ENCODE measurements around the gene CDK5RAP2. TPM values are rescaled to one million over a fixed set of nuclear protein-coding genes. Genes with fewer than 3 reads are reported as not detected.
"Not testable (repeated sequence)": the region's sequence is repeated elsewhere in the genome, so short reads cannot be mapped to it uniquely, and the experiment has no call there.

Gene CDK5RAP2
- total RNA-seq, 1 experiment from 2014 or later = 56.4 TPM

DNA sequence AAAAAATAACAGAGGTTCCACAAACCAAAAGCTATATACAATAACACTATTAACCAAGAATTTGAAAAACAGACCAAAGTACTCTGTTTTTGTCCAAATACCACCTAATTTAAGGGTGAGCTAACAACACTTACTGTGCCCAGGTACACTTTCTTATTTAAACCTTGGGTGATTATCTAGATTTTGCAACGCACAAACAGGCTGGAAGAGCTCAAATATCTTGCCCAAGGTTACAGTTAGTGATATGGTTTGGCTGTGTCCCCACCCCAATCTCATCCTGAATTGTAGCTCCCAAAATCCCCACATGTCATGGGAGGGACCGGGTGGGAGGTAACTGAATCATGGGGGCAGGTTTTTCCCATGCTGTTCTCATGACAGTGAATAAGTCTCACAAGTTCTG is 58.9 kb downstream of the CDK5RAP2 start:
- Histone ChIP-seq H3K4me2 (ENCODE audit: insufficient read depth, insufficient read length, low read length) (no peak overlapping the region), H2BK120ac (ENCODE audit: low read depth, low read length, poor library complexity, severe bottlenecking) (no peak overlapping the region), H3K9me3 (ENCODE audit: control insufficient read depth, low read depth, low read length) (no peaks in the 10 kb centered on the region), H4K5ac (ENCODE audit: insufficient read length, low read depth, low read length) (no peak overlapping the region), H2BK12ac (ENCODE audit: insufficient read length, low read depth, low read length) (no peak overlapping the region), H3K18ac (ENCODE audit: insufficient read length, low read depth, low read length) (no peak overlapping the region), H3K23me2 (ENCODE audit: insufficient read length, low read depth, low read length, poor library complexity, severe bottlenecking) (no peaks in the 10 kb centered on the region), H3K27me3 (ENCODE audit: insufficient read depth, low read length) (no peaks in the 10 kb centered on the region), H4K20me1 (ENCODE audit: control insufficient read depth, insufficient read depth, insufficient read length) (no peaks in the 10 kb centered on the region), H3K4ac (ENCODE audit: low read depth, low read length) (no peak overlapping the region), H3K23ac (ENCODE audit: insufficient read length, low read depth, low read length) (no peak overlapping the region), H3K4me1 (ENCODE audit: insufficient read depth, low read length) (0 out of 2 replicates have a peak, but pooled peaks cover 9% of the 10 kb centered on the region), H3K79me1 (ENCODE audit: insufficient read depth, low read depth, low read length, poor library complexity, severe bottlenecking) (no peaks in the 10 kb centered on the region), H3K9ac (ENCODE audit: extremely low read depth, insufficient read length, low read length) (no peak overlapping the region), H4K8ac (replicated peaks; ENCODE audit: insufficient read length, low read depth, low read length) (no peak overlapping the region), H3T11ph (ENCODE audit: low read length) (no peak overlapping the region), H3K27ac (ENCODE audit: insufficient read length, low read depth, low read length) (no peak overlapping the region), H2AFZ (ENCODE audit: low read length) (no peak overlapping the region), H3K14ac (ENCODE audit: insufficient read depth, low read length) (no peak overlapping the region), H3K56ac (ENCODE audit: insufficient read length, low read depth, low read length) (no peak overlapping the region), H2AK5ac (ENCODE audit: insufficient read length, low read length) (no peak overlapping the region), H2BK20ac (ENCODE audit: low read depth, low read length, poor library complexity, severe bottlenecking) (no peak overlapping the region), H2BK5ac (ENCODE audit: insufficient read length, low read length) (no peak overlapping the region), H2BK15ac (ENCODE audit: low read depth, low read length) (no peak overlapping the region), H4K91ac (ENCODE audit: insufficient read length, low read depth, low read length) (no peak overlapping the region), H3K79me2 (ENCODE audit: insufficient read depth, low read length) (no peaks in the 10 kb centered on the region)
- Mint-ChIP-seq H3K27me3 (ENCODE audit: low read depth) (no peaks in the 10 kb centered on the region), H3K4me3 (no peak overlapping the region), H3K36me3 (ENCODE audit: insufficient read depth in 1 of 3, low read depth in 3 of 3) (peaks cover 46 to 71% (median 64%) of the 10 kb centered on the region in 3 experiments), H3K27ac (no peak overlapping the region), H3K9me3 (no peaks in the 10 kb centered on the region; a peak in 1 of 5 replicates), H3K4me1 (peaks cover 8 to 20% of the 10 kb centered on the region in 2 experiments)
- TF ChIP-seq, protein P1, sequence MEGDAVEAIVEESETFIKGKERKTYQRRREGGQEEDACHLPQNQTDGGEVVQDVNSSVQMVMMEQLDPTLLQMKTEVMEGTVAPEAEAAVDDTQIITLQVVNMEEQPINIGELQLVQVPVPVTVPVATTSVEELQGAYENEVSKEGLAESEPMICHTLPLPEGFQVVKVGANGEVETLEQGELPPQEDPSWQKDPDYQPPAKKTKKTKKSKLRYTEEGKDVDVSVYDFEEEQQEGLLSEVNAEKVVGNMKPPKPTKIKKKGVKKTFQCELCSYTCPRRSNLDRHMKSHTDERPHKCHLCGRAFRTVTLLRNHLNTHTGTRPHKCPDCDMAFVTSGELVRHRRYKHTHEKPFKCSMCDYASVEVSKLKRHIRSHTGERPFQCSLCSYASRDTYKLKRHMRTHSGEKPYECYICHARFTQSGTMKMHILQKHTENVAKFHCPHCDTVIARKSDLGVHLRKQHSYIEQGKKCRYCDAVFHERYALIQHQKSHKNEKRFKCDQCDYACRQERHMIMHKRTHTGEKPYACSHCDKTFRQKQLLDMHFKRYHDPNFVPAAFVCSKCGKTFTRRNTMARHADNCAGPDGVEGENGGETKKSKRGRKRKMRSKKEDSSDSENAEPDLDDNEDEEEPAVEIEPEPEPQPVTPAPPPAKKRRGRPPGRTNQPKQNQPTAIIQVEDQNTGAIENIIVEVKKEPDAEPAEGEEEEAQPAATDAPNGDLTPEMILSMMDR (conservative IDR thresholded peaks at IDR 0.05) = no peak
- no CpG with 5 or more reads among the region's 2 CpGs for WGBS (ENCODE audit: extremely low coverage, insufficient read length, low lambda C conversion rate)
- no peak for DNase-seq

- not testable (repeated sequence) for H3K27ac Mint-ChIP-seq; H4K5ac ChIP-seq (ENCODE audit: insufficient read length, low read depth, low read length); H2BK15ac ChIP-seq (ENCODE audit: low read depth, low read length); H3K27me3 ChIP-seq (ENCODE audit: insufficient read depth, low read length); H3K56ac ChIP-seq (ENCODE audit: insufficient read length, low read depth, low read length); H3K9me3 ChIP-seq (ENCODE audit: control insufficient read depth, low read depth, low read length); H4K8ac ChIP-seq (replicated peaks; ENCODE audit: insufficient read length, low read depth, low read length); H2BK5ac ChIP-seq (ENCODE audit: insufficient read length, low read length); H2BK12ac ChIP-seq (ENCODE audit: insufficient read length, low read depth, low read length); H3T11ph ChIP-seq (ENCODE audit: low read length); H3K27ac ChIP-seq (ENCODE audit: insufficient read length, low read depth, low read length); H3K4ac ChIP-seq (ENCODE audit: low read depth, low read length); H4K20me1 ChIP-seq (ENCODE audit: control insufficient read depth, insufficient read depth, insufficient read length); H3K9ac ChIP-seq (ENCODE audit: extremely low read depth, insufficient read length, low read length); H2BK20ac ChIP-seq (ENCODE audit: low read depth, low read length, poor library complexity, severe bottlenecking); H3K4me2 ChIP-seq (ENCODE audit: insufficient read depth, insufficient read length, low read length); H3K9me3 Mint-ChIP-seq; H3K27me3 Mint-ChIP-seq (ENCODE audit: low read depth); H3K4me3 Mint-ChIP-seq; H3K14ac ChIP-seq (ENCODE audit: insufficient read depth, low read length); H2AK5ac ChIP-seq (ENCODE audit: insufficient read length, low read length); H3K79me2 ChIP-seq (ENCODE audit: insufficient read depth, low read length); H2AFZ ChIP-seq (ENCODE audit: low read length); H3K23me2 ChIP-seq (ENCODE audit: insufficient read length, low read depth, low read length, poor library complexity, severe bottlenecking); H3K4me1 ChIP-seq (ENCODE audit: insufficient read depth, low read length); H3K4me1 Mint-ChIP-seq; DNase-seq; H3K23ac ChIP-seq (ENCODE audit: insufficient read length, low read depth, low read length); H3K18ac ChIP-seq (ENCODE audit: insufficient read length, low read depth, low read length); H2BK120ac ChIP-seq (ENCODE audit: low read depth, low read length, poor library complexity, severe bottlenecking); H4K91ac ChIP-seq (ENCODE audit: insufficient read length, low read depth, low read length); H3K79me1 ChIP-seq (ENCODE audit: insufficient read depth, low read depth, low read length, poor library complexity, severe bottlenecking)
- peaks cover 48 to 65% (median 64%) of the 10 kb centered on the region in 3 experiments for H3K36me3 Mint-ChIP-seq (ENCODE audit: insufficient read depth in 1 of 3, low read depth in 3 of 3)
- no CpG with 5 or more reads among the region's 4 CpGs for WGBS (ENCODE audit: extremely low coverage, insufficient read length, low lambda C conversion rate)
Measured at GRCh38 chr9:120515996-120516395, 64.0 kb downstream of the CDK5RAP2 start.

Data from H9 (cell line).